ENCODE data around the gene MAP3K3. TPM values are rescaled to one million over a fixed set of nuclear protein-coding genes. Genes with fewer than 3 reads are reported as not detected.

The MAP3K3 gene
- total and polyA plus RNA-seq, 9 of the 15 experiments (the other 6 are each of a cell fraction or from before 2014, with no cell fraction given) = 0.69 to 16.5 (median 12.1) TPM

DNA sequence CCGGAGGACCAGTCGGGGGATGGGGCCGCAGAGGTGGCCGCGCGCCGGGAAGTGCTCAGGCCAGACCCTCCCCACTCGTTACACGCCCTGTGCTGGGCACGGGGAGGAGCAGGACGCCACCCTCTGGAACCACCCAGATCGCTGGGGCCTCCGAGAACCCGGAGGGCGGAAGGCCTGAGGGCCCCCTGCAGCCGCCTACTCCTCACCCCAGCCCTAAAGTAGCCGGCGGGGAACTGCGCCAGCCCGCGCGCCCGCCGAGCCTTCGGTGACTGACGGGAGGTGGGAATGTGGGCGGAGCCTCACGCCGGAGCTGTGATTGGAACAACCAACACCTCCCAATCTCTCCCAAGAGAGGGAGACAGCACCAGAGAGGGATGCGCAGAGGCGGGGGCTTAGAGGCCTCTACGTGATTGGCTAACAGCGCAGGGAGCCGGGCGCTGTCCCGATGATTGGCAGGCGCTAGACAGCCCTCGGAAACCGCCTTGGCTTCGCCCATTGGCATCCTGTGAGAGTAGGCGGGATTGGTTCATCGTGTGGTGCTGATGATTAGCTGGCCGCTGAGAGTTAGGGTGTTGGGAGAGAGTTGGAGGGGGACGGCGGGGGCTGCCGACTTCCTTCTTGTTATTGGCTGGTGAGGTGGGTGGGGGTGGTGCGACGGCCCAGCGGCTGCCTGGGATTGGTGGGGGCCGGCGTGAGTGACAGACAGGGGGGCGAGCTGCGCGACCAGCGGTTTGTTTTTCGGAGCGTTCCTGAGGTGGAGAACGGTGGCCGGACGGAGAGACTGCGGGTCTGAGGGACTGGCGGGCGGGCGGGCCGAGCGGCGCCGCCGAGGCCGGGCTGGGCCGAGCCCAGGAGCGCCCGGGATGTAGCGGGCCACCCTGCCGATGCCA, at the start of gene MAP3K3 (continued):
- 0 out of 2 replicates have a peak, but pooled peaks have one; percentile 7 for TF ChIP-seq CEBPB (tag; IDR thresholded peaks at IDR 0.05)
- no peak for TF ChIP-seq SMARCB1 (IDR thresholded peaks at IDR 0.05; ENCODE audit: insufficient read length, low read depth)
- TF ChIP-seq ZNF316 (IDR thresholded peaks at IDR 0.05) = no peak
- TF ChIP-seq PURB (CRISPR knock-in tag; IDR thresholded peaks at IDR 0.05; ENCODE audit: low read depth) = no peak
- TF ChIP-seq, protein P1, sequence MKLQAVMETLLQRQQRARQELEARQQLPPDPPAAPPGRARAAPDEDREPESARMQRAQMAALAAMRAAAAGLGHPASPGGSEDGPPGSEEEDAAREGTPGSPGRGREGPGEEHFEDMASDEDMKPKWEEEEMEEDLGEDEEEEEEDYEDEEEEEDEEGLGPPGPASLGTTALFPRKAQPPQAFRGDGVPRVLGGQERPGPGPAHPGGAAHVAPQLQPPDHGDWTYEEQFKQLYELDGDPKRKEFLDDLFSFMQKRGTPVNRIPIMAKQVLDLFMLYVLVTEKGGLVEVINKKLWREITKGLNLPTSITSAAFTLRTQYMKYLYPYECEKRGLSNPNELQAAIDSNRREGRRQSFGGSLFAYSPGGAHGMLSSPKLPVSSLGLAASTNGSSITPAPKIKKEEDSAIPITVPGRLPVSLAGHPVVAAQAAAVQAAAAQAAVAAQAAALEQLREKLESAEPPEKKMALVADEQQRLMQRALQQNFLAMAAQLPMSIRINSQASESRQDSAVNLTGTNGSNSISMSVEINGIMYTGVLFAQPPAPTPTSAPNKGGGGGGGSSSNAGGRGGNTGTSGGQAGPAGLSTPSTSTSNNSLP (IDR thresholded peaks at IDR 0.05; ENCODE audit: borderline replicate concordance, low read depth, low read length) = no peak
- TF ChIP-seq, protein P2, sequence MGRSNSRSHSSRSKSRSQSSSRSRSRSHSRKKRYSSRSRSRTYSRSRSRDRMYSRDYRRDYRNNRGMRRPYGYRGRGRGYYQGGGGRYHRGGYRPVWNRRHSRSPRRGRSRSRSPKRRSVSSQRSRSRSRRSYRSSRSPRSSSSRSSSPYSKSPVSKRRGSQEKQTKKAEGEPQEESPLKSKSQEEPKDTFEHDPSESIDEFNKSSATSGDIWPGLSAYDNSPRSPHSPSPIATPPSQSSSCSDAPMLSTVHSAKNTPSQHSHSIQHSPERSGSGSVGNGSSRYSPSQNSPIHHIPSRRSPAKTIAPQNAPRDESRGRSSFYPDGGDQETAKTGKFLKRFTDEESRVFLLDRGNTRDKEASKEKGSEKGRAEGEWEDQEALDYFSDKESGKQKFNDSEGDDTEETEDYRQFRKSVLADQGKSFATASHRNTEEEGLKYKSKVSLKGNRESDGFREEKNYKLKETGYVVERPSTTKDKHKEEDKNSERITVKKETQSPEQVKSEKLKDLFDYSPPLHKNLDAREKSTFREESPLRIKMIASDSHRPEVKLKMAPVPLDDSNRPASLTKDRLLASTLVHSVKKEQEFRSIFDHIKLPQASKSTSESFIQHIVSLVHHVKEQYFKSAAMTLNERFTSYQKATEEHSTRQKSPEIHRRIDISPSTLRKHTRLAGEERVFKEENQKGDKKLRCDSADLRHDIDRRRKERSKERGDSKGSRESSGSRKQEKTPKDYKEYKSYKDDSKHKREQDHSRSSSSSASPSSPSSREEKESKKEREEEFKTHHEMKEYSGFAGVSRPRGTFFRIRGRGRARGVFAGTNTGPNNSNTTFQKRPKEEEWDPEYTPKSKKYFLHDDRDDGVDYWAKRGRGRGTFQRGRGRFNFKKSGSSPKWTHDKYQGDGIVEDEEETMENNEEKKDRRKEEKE (IDR thresholded peaks at IDR 0.05; ENCODE audit: borderline replicate concordance in 1 of 2, control insufficient read depth in 1 of 2, low read depth in 2 of 2, low read length in 1 of 2) = no peak
- no peak for TF ChIP-seq SRSF7 (optimal IDR thresholded peaks at IDR 0.05; ENCODE audit: low read depth, low read length)
- no peak for TF ChIP-seq ZNF239 (CRISPR knock-in tag; IDR thresholded peaks at IDR 0.05)
- no peak for TF ChIP-seq ZNF668 (CRISPR knock-in tag; IDR thresholded peaks at IDR 0.05)
- no peak for TF ChIP-seq NFXL1 (CRISPR knock-in tag; IDR thresholded peaks at IDR 0.05)
- no peak for TF ChIP-seq CBFA2T2 (conservative IDR thresholded peaks at IDR 0.05)
- TF ChIP-seq ZNF23 (CRISPR knock-in tag; IDR thresholded peaks at IDR 0.05) = no peak
- no peak for TF ChIP-seq ZBTB40 (IDR thresholded peaks at IDR 0.05)
- no peak for TF ChIP-seq ZBTB40 (CRISPR knock-in tag; IDR thresholded peaks at IDR 0.05)
